Body of pancreas (tissue), 4 donors: ENCODE results near the gene PTDSS2. TPM values are rescaled to one million over a fixed set of nuclear protein-coding genes. Genes with fewer than 3 reads are reported as not detected.

Experiments
- ATAC-seq: fragments of 150-250 bp; one replicate; pipeline ENCODE4 v1.9.1; 2016
- DNase-seq, 4 donors: peaks; one replicate each; pipeline ENCODE4 v3.0.0-alpha.2; 2019
- H3K27ac ChIP-seq, 4 donors: fragments of 200-600 bp; sonication (generic); 1 replicate in 3 of 4; 2 replicates in 1 of 4; pipeline versions ENCODE4 v1.5.1 to v1.6.1; 2016 to 2019; ENCODE audit warnings: mild to moderate bottlenecking in 1 of 4, mixed read lengths in 1 of 4, moderate library complexity in 1 of 4
- H3K27me3 ChIP-seq, 2 donors: fragments of 200-600 bp; sonication (generic); one replicate each; pipeline ENCODE4 v1.6.0; 2016; ENCODE audit warnings: mild to moderate bottlenecking in 1 of 2
- H3K36me3 ChIP-seq, 2 donors: fragments of 200-600 bp; sonication (generic); replicated peaks in 1 of 2; 2 replicates each; pipeline ENCODE4 v1.5.1; 2016; ENCODE audit warnings: low read depth in 2 of 2; ENCODE audit not compliant: insufficient read depth in 1 of 2
- H3K4me1 ChIP-seq: fragments of 200-600 bp; sonication (generic); one replicate; pipeline ENCODE4 v1.6.0; 2016
- H3K4me3 ChIP-seq, 2 donors: fragments of 200-600 bp; sonication (generic); 1 replicate in 1 of 2; 2 replicates in 1 of 2; pipeline ENCODE4 v1.5.1; 2016 to 2019
- H3K9me3 ChIP-seq, 3 donors: fragments of 200-600 bp; sonication (generic); 1 replicate in 2 of 3; 2 replicates in 1 of 3; pipeline ENCODE4 v1.5.1; 2016
- CTCF ChIP-seq, 7 experiments: fragments of 450-650 bp in 4 of 7; fragments of 200-600 bp in 3 of 7; sonication (generic) in 3 of 7; IDR thresholded peaks; one replicate each; pipeline ENCODE4 v1.5.1; 2016 to 2019; ENCODE audit warnings: antibody characterized with exemption in 7 of 7
- POLR2A ChIP-seq, 3 donors: fragments of 450-650 bp; IDR thresholded peaks; one replicate each; pipeline ENCODE4 v1.6.1; 2016; ENCODE audit warnings: antibody characterized with exemption in 3 of 3, mild to moderate bottlenecking in 2 of 3
- WGBS, 2 donors: methylation state at CpG; one replicate each; pipeline ENCODE4 v1.1.5; 2017; 5-methylcytosine and 5-hydroxymethylcytosine counted together
- intact Hi-C: fragments of 100-400 bp; cut with DNase I; formaldehyde crosslinking; loops from one replicate; pipeline ENCODE4 v1.15.1; 2023
- total RNA-seq, 2 donors: library from RNA; depleted of rRNA; stranded (reverse); fragments of >200 nt; gene quantifications; one replicate each; pipeline ENCODE4 v1.1.0, GENCODE V29; 2016

Gene PTDSS2
- total RNA-seq, 2 donors from 2014 or later: 17.4 to 93.3 TPM

- ATAC-seq (no peak), DNase-seq (no peak)
- TF ChIP-seq POLR2A (IDR thresholded peaks at IDR 0.05) (no peak), CTCF (IDR thresholded peaks at IDR 0.05) (no peak)
- WGBS, 2 donors: 72 to 79% methylated on average over 16 of the region's 16 CpGs
- Histone ChIP-seq H3K36me3 (no peaks in the 10 kb centered on the region), H3K27me3 (no peaks in the 10 kb centered on the region), H3K4me3 (no peak overlapping the region), H3K4me1 (peaks cover 30% of the 10 kb centered on the region), H3K9me3 (no peaks in the 10 kb centered on the region), H3K27ac (peak overlapping the region in 1 of 4 donors; percentile 48)
- intact Hi-C loops: no loop called here
Measured at GRCh38 chr11:443542-444199, 6.4 kb upstream of the PTDSS2 start.

GRCh38 chr11:444396-445144 is 5.5 kb upstream of the PTDSS2 start:
- DNase-seq: peak in 2 of 4 donors; percentile 31 to 32

GRCh38 chr11:445765-446588 is 4.1 kb upstream of the PTDSS2 start:
- no peak for TF ChIP-seq CTCF (IDR thresholded peaks at IDR 0.05)
- no peak for TF ChIP-seq POLR2A (IDR thresholded peaks at IDR 0.05)
- intact Hi-C loops: no loop called here
- H3K27ac ChIP-seq: no peak overlapping the region
- H3K36me3 ChIP-seq: no peaks in the 10 kb centered on the region
- H3K4me3 ChIP-seq: no peak overlapping the region
- no peaks in the 10 kb centered on the region for H3K9me3 ChIP-seq
- no peaks in the 10 kb centered on the region for H3K27me3 ChIP-seq
- DNase-seq (no peak), ATAC-seq (no peak)
- 51 to 67% methylated on average over 10 to 20 of the region's 20 CpGs for WGBS, 2 donors
- H3K4me1 ChIP-seq: peaks cover 36% of the 10 kb centered on the region

More at GRCh38 chr11:444396-445144, 5.5 kb upstream of the PTDSS2 start:
- TF ChIP-seq CTCF (IDR thresholded peaks at IDR 0.05): no peak
- TF ChIP-seq POLR2A (IDR thresholded peaks at IDR 0.05): peak in 1 of 3 donors; percentile 14
- Histone ChIP-seq H3K4me1 (peaks cover 39% of the 10 kb centered on the region), H3K9me3 (no peaks in the 10 kb centered on the region), H3K4me3 (no peak overlapping the region), H3K27ac (peak overlapping the region in 2 of 4 donors; percentile 24 to 48), H3K27me3 (no peaks in the 10 kb centered on the region), H3K36me3 (no peaks in the 10 kb centered on the region)
- intact Hi-C loops: no loop called here
- no peak for ATAC-seq
- WGBS, 2 donors: 28% methylated on average over 9 to 12 of the region's 12 CpGs

- intact Hi-C loops: no loop called here
- TF ChIP-seq CTCF (IDR thresholded peaks at IDR 0.05): no peak
- no peak for TF ChIP-seq POLR2A (IDR thresholded peaks at IDR 0.05)
- Histone ChIP-seq H3K4me1 (peaks cover 36% of the 10 kb centered on the region), H3K36me3 (no peaks in the 10 kb centered on the region), H3K27me3 (no peaks in the 10 kb centered on the region), H3K9me3 (no peaks in the 10 kb centered on the region), H3K27ac (no peak overlapping the region), H3K4me3 (no peak overlapping the region)
- WGBS, 2 donors: 51 to 71% methylated on average over 5 to 7 of the region's 7 CpGs
- DNase-seq: no peak
- no peak for ATAC-seq
Measured at GRCh38 chr11:446891-447290, 3.2 kb upstream of the PTDSS2 start.
